ENCODE data around the gene ALPK3.

DNA sequence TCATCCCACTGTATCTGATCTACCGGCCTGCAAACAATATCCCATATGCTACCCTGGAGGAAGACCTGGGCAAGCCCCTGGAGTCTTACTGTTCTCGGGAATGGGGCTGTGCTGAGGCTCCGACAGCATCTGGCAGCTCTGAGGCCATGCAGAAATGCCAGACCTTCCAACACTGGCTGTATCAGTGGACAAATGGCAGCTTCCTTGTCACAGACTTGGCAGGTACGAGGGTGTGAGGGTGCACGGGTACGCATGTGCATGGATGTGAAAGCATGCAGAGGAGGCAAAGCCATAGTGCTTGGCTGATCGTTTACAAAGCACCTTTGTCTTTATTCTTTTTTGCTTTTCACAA lies 47.3 kb downstream of the ALPK3 start:
- TF ChIP-seq, protein P1, sequence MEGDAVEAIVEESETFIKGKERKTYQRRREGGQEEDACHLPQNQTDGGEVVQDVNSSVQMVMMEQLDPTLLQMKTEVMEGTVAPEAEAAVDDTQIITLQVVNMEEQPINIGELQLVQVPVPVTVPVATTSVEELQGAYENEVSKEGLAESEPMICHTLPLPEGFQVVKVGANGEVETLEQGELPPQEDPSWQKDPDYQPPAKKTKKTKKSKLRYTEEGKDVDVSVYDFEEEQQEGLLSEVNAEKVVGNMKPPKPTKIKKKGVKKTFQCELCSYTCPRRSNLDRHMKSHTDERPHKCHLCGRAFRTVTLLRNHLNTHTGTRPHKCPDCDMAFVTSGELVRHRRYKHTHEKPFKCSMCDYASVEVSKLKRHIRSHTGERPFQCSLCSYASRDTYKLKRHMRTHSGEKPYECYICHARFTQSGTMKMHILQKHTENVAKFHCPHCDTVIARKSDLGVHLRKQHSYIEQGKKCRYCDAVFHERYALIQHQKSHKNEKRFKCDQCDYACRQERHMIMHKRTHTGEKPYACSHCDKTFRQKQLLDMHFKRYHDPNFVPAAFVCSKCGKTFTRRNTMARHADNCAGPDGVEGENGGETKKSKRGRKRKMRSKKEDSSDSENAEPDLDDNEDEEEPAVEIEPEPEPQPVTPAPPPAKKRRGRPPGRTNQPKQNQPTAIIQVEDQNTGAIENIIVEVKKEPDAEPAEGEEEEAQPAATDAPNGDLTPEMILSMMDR (IDR thresholded peaks at IDR 0.05), result no peak
- TF ChIP-seq ZFX (IDR thresholded peaks at IDR 0.05; ENCODE audit: borderline replicate concordance), result no peak

Data from 22Rv1 (cell line).